PC-9 (cell line): ENCODE measurements around the gene COA5.

Experiments
- CTCF ChIP-seq: fragments of 200-600 bp; sonication (generic); conservative IDR thresholded peaks from 2 replicates; pipeline ENCODE4 v1.6.1; 2017; ENCODE audit warnings: mixed run types, antibody characterized with exemption, mild to moderate bottlenecking, moderate library complexity
- EZH2 ChIP-seq: fragments of 200-600 bp; sonication (generic); IDR thresholded peaks from 2 replicates; pipeline ENCODE4 v1.8.0; 2017; ENCODE audit warnings: antibody characterized with exemption, low read depth

GRCh38 chr2:98605076-98605475 lies 3.2 kb downstream of the COA5 start:
- TF ChIP-seq CTCF: no peak
- no peak for TF ChIP-seq EZH2
